ENCODE measurements around the gene LMNTD2.

LMNTD2 gene

DNA sequence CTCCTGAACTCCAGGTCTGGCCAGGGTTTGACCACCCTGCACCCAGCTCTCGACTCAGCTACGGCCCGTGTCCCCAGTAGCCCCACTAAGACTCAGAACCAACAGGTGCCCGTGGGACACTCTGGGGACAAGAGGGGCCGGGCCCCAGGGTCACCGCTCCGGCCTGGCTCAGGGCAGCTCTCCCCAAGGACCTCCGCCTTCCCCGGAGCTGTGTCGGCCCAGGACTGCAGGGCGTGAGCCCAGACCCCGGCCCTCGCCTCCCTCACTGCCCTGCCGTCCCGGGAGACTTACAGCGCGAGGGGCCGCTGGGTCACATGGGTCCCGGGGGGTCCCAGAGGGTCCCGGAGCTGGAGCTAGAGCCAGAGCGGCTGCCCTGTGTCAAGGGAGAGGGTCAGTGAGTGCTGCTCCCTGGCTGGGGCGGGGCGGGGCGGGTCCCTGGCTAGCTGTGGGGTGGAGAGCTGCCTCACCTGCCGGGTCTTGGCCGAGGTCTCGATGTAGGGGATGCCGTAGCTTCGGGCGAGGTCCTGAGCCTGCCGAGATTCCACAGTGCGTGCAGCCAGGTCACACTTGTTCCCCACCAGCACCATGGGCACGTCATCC is 27.5 kb downstream of the LMNTD2 start:
- H4K91ac ChIP-seq (ENCODE audit: low read depth, low read length, poor library complexity), result no peak overlapping the region
- no peak overlapping the region for H3K4me2 ChIP-seq (ENCODE audit: insufficient read depth, low read length, poor library complexity, severe bottlenecking)
- no peak overlapping the region for H2BK5ac ChIP-seq (ENCODE audit: low read length)
- H3K4ac ChIP-seq (ENCODE audit: low read length), result peak overlapping the region; percentile 53
- peak overlapping the region; percentile 85 for H3K23ac ChIP-seq (ENCODE audit: low read depth, low read length, poor library complexity)
- peaks cover 22 to 33% of the 10 kb centered on the region in 2 donors for H3K36me3 ChIP-seq (replicated peaks in 1 of 2; ENCODE audit: control insufficient read depth in 2 of 2, insufficient read depth in 2 of 2, low read length in 2 of 2)
- peak overlapping the region in 1 of 2 donors; percentile 76 for H3K4me3 ChIP-seq (ENCODE audit: low read length in 2 of 2)
- no peak overlapping the region for H2AFZ ChIP-seq (ENCODE audit: low read length)
- peaks cover 0 to 20% (median 4%) of the 10 kb centered on the region in 3 experiments for H3K27me3 ChIP-seq (ENCODE audit: control insufficient read depth in 3 of 3, insufficient read depth in 3 of 3, low read depth in 1 of 3, low read length in 3 of 3)
- no peak for DNase-seq (ENCODE audit: low spot score)
- H3K79me1 ChIP-seq (ENCODE audit: low read depth, low read length), result peaks cover 9% of the 10 kb centered on the region
- no peak overlapping the region for H3K14ac ChIP-seq (ENCODE audit: low read length)
- peaks cover 12 to 18% of the 10 kb centered on the region in 2 donors for H3K4me1 ChIP-seq (ENCODE audit: control insufficient read depth in 2 of 2, insufficient read depth in 1 of 2, low read depth in 1 of 2, low read length in 2 of 2)
- no peak overlapping the region for H2BK15ac ChIP-seq (ENCODE audit: low read length)
- H3K18ac ChIP-seq (ENCODE audit: low read length), result no peak overlapping the region
- H2BK120ac ChIP-seq (ENCODE audit: low read depth, low read length), result no peak overlapping the region
- peak overlapping the region; percentile 70 for H3K9ac ChIP-seq (ENCODE audit: low read depth, low read length, poor library complexity)
- no peak overlapping the region for H3K27ac ChIP-seq (replicated peaks; ENCODE audit: low read length)
- peak overlapping the region; percentile 22 for H2BK12ac ChIP-seq (ENCODE audit: low read length)
- H2AK5ac ChIP-seq (ENCODE audit: low read depth, low read length), result no peak overlapping the region
- H4K8ac ChIP-seq (ENCODE audit: low read depth, low read length), result no peak overlapping the region
- WGBS, 2 donors (ENCODE audit: extremely low coverage in 2 of 2, insufficient read length in 2 of 2, insufficient replicate concordance in 1 of 2), result no CpG with 5 or more reads among the region's 33 CpGs
- peaks cover 0 to 2% of the 10 kb centered on the region in 2 donors for H3K9me3 ChIP-seq (replicated peaks in 1 of 2; ENCODE audit: control insufficient read depth in 2 of 2, insufficient read depth in 1 of 2, low read depth in 1 of 2, low read length in 2 of 2)

DNA sequence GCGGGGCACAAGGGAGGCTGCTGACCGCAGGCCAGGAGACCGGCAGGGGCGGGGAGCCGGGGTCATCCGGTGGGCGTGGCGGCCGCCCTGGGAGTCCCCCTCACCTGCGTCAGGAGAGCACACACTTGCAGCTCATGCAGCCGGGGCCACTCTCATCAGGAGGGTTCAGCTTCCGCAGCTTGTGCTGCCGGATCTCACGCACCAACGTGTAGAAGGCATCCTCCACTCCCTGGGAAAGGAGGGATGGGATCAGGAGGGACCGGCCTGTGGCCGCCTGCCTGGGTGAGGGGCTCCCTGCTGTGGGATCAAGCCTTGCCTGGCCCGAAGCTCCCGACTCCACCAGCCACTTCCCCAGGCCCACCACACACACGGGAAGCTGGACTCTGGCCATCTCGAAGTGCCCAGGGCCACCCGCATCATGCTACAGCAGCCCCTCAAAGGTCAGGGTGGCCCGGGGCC is 28.0 kb downstream of the LMNTD2 start:
- peaks cover 11 to 13% of the 10 kb centered on the region in 2 donors for H3K4me1 ChIP-seq (ENCODE audit: control insufficient read depth in 2 of 2, insufficient read depth in 1 of 2, low read depth in 1 of 2, low read length in 2 of 2)
- no peak overlapping the region for H3K9ac ChIP-seq (ENCODE audit: low read depth, low read length, poor library complexity)
- no peak overlapping the region for H3K4me3 ChIP-seq (ENCODE audit: low read length in 2 of 2)
- no peak overlapping the region for H2AFZ ChIP-seq (ENCODE audit: low read length)
- H3K36me3 ChIP-seq (replicated peaks in 1 of 2; ENCODE audit: control insufficient read depth in 2 of 2, insufficient read depth in 2 of 2, low read length in 2 of 2), result peaks cover 22 to 33% of the 10 kb centered on the region in 2 donors
- H4K8ac ChIP-seq (ENCODE audit: low read depth, low read length), result no peak overlapping the region
- H2BK15ac ChIP-seq (ENCODE audit: low read length), result no peak overlapping the region
- no peak overlapping the region for H2BK120ac ChIP-seq (ENCODE audit: low read depth, low read length)
- H3K27ac ChIP-seq (replicated peaks; ENCODE audit: low read length), result no peak overlapping the region
- H3K27me3 ChIP-seq (ENCODE audit: control insufficient read depth in 3 of 3, insufficient read depth in 3 of 3, low read depth in 1 of 3, low read length in 3 of 3), result peaks cover 0 to 14% (median 4%) of the 10 kb centered on the region in 3 experiments
- no peak overlapping the region for H3K23ac ChIP-seq (ENCODE audit: low read depth, low read length, poor library complexity)
- DNase-seq (ENCODE audit: low spot score), result no peak
- H3K14ac ChIP-seq (ENCODE audit: low read length), result no peak overlapping the region
- H4K91ac ChIP-seq (ENCODE audit: low read depth, low read length, poor library complexity), result no peak overlapping the region
- no peak overlapping the region for H2BK12ac ChIP-seq (ENCODE audit: low read length)
- H3K4me2 ChIP-seq (ENCODE audit: insufficient read depth, low read length, poor library complexity, severe bottlenecking), result no peak overlapping the region
- H2BK5ac ChIP-seq (ENCODE audit: low read length), result no peak overlapping the region
- H3K4ac ChIP-seq (ENCODE audit: low read length), result no peak overlapping the region
- H3K9me3 ChIP-seq (replicated peaks in 1 of 2; ENCODE audit: control insufficient read depth in 2 of 2, insufficient read depth in 1 of 2, low read depth in 1 of 2, low read length in 2 of 2), result peaks cover 0 to 2% of the 10 kb centered on the region in 2 donors
- H3K18ac ChIP-seq (ENCODE audit: low read length), result no peak overlapping the region
- H2AK5ac ChIP-seq (ENCODE audit: low read depth, low read length), result no peak overlapping the region
- peaks cover 9% of the 10 kb centered on the region for H3K79me1 ChIP-seq (ENCODE audit: low read depth, low read length)
- no CpG with 5 or more reads among the region's 23 CpGs for WGBS, 2 donors (ENCODE audit: extremely low coverage in 2 of 2, insufficient read length in 2 of 2, insufficient replicate concordance in 1 of 2)

DNA sequence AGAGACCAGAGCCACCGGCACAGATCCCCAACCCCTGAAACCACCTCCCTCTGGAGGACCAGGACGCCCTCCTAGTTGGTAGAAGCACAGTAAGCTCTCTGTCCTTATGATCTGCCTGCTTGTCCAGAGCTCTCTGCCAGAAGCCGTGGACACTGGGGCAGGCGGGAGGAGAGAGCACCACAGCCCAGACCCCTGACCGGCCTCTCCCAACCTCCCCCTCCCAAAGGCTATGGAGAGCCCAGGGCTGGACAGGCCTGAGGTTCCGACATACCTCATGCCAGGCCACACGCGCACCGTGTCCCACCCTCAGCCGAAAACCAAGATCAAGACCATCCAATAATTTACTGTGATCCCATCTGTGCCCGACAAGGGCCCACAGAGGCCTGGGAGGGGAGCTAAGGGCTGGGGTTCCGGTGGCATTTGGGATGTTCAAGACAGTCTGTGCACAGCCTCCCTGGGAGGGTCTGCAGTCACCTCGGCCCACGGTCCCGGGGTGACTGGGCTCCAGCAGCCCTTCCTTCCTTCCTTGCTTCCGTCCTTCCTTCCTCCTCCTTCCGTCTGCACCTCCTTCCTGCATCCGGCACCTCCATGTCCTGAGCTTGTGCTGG is 28.5 kb downstream of the LMNTD2 start:
- Histone ChIP-seq H3K4me2 (ENCODE audit: insufficient read depth, low read length, poor library complexity, severe bottlenecking) (no peak overlapping the region), H2BK15ac (ENCODE audit: low read length) (no peak overlapping the region), H3K14ac (ENCODE audit: low read length) (no peak overlapping the region), H3K36me3 (replicated peaks in 1 of 2; ENCODE audit: control insufficient read depth in 2 of 2, insufficient read depth in 2 of 2, low read length in 2 of 2) (peaks cover 22 to 33% of the 10 kb centered on the region in 2 donors), H3K23ac (ENCODE audit: low read depth, low read length, poor library complexity) (peak overlapping the region; percentile 55), H2AFZ (ENCODE audit: low read length) (no peak overlapping the region), H3K9me3 (replicated peaks in 1 of 2; ENCODE audit: control insufficient read depth in 2 of 2, insufficient read depth in 1 of 2, low read depth in 1 of 2, low read length in 2 of 2) (peaks cover 0 to 2% of the 10 kb centered on the region in 2 donors), H4K8ac (ENCODE audit: low read depth, low read length) (no peak overlapping the region), H2BK120ac (ENCODE audit: low read depth, low read length) (no peak overlapping the region), H3K9ac (ENCODE audit: low read depth, low read length, poor library complexity) (no peak overlapping the region), H3K4ac (ENCODE audit: low read length) (no peak overlapping the region), H4K91ac (ENCODE audit: low read depth, low read length, poor library complexity) (no peak overlapping the region), H2BK12ac (ENCODE audit: low read length) (no peak overlapping the region), H2BK5ac (ENCODE audit: low read length) (no peak overlapping the region), H3K4me3 (ENCODE audit: low read length in 2 of 2) (no peak overlapping the region), H2AK5ac (ENCODE audit: low read depth, low read length) (no peak overlapping the region), H3K18ac (ENCODE audit: low read length) (no peak overlapping the region), H3K4me1 (ENCODE audit: control insufficient read depth in 2 of 2, insufficient read depth in 1 of 2, low read depth in 1 of 2, low read length in 2 of 2) (peaks cover 9% of the 10 kb centered on the region in 2 donors), H3K27ac (replicated peaks; ENCODE audit: low read length) (no peak overlapping the region), H3K79me1 (ENCODE audit: low read depth, low read length) (peaks cover 9% of the 10 kb centered on the region), H3K27me3 (ENCODE audit: control insufficient read depth in 3 of 3, insufficient read depth in 3 of 3, low read depth in 1 of 3, low read length in 3 of 3) (peaks cover 0 to 10% (median 3%) of the 10 kb centered on the region in 3 experiments)
- no peak for DNase-seq (ENCODE audit: low spot score)
- no CpG with 5 or more reads among the region's 18 CpGs for WGBS, 2 donors (ENCODE audit: extremely low coverage in 2 of 2, insufficient read length in 2 of 2, insufficient replicate concordance in 1 of 2)
